Body of pancreas (tissue), 4 donors: Measurements from ENCODE around the gene CPNE2.

ENCODE experiments used
- POLR2A ChIP-seq, 3 donors: fragments of 450-650 bp; IDR thresholded peaks; one replicate each; pipeline ENCODE4 v1.6.1; 2016; ENCODE audit warnings: antibody characterized with exemption in 3 of 3, mild to moderate bottlenecking in 2 of 3
- TF ChIP-seq, protein P1 (sequence below), 7 experiments: fragments of 450-650 bp in 4 of 7; fragments of 200-600 bp in 3 of 7; sonication (generic) in 3 of 7; IDR thresholded peaks; one replicate each; pipeline ENCODE4 v1.5.1; 2016 to 2019; ENCODE audit warnings: antibody characterized with exemption in 7 of 7

DNA sequence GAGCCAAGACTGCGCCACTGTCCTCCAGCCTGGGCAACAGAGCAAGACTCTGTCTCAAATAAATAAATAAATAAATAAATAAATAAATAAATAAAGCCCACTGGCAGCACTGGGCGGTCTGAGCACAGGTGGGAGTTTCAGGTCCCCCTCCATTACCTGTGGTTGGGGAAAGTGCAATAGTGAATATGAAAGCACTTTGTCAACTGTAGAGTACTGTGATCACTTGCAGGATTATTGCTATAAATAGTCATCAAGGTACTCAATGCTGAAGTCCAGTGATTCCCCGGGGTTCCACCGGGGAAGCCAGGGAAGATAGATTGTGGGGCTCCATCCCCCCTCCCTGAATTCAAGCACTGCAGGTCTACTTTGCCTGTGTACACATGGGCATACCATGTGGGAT, 42.7 kb upstream of the CPNE2 start:
- TF ChIP-seq, protein P1, sequence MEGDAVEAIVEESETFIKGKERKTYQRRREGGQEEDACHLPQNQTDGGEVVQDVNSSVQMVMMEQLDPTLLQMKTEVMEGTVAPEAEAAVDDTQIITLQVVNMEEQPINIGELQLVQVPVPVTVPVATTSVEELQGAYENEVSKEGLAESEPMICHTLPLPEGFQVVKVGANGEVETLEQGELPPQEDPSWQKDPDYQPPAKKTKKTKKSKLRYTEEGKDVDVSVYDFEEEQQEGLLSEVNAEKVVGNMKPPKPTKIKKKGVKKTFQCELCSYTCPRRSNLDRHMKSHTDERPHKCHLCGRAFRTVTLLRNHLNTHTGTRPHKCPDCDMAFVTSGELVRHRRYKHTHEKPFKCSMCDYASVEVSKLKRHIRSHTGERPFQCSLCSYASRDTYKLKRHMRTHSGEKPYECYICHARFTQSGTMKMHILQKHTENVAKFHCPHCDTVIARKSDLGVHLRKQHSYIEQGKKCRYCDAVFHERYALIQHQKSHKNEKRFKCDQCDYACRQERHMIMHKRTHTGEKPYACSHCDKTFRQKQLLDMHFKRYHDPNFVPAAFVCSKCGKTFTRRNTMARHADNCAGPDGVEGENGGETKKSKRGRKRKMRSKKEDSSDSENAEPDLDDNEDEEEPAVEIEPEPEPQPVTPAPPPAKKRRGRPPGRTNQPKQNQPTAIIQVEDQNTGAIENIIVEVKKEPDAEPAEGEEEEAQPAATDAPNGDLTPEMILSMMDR (IDR thresholded peaks at IDR 0.05) = no peak
- TF ChIP-seq POLR2A (IDR thresholded peaks at IDR 0.05) = no peak
